Activated effector memory CD4-positive, alpha-beta T cell treated with Interleukin-2 at 50 U/mL for 16 hours (primary cell): Measurements from ENCODE around the gene XPR1.

Experiments
- DNase-seq: peaks from one replicate; pipeline ENCODE4 v3.0.0-alpha.2; 2020

XPR1 gene

DNA sequence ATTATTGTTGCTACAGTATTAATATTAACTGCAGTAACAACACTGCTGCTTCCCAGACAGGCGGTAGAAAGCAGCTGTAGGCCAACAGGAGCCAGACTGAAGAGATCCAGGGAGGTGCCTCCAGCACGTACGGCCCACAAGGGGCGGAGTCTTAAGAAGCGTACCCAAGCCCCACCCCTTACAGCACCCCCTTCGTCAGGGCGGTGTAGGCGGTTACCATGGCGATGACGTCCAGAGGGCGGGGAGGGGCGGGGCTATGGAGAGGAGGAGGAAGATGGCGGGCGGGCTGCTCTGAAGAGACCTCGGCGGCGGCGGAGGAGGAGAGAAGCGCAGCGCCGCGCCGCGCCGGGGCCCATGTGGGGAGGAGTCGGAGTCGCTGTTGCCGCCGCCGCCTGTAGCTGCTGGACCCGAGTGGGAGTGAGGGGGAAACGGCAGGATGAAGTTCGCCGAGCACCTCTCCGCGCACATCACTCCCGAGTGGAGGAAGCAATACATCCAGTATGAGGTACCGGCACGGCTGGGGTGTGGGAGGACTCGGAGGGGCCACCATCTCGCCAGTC, at the start of gene XPR1:
XPR1 (plus strand) TSS at position 257 of the 560 bp plus-strand sequence; CDS start at position 437, 180 bp downstream.
- DNase-seq, result peak; percentile 97

DNA sequence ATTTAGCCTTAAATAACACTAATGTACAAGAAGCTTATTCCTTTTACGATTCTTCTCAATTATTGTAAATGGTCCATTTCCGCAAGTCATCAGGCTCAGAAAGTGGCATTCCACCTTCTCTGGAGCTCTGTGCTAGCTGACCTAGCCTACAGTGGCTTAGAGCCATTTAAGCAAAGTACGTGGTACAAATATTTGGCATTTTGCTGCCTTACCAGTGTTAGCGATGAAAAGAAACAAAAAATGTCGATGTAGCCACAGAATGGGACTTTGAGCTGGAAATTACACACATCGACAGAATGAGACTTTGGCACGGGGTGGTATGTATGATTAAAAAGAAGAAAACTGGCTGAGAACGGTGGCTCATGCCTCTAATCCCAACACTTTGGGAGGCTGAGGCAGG, 47.0 kb upstream of the XPR1 start:
- DNase-seq, result no peak

DNA sequence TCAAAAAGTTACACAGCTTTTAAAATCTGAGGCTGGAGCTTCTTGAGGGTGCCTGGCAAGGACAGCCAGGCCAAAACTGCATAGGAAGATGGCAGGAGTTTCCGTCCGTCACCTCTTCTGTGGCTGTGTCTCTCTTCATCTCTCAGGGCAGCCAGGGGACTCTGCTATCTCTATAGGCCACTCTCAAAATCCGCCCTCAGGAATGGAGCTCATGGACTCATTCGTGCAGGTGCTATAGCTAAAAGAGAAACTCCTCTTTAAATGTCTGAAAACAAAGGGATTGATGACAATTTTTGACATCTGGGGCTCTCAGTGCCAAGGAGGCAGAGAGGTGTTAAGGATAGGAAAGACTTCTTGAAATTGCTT, 45.8 kb upstream of the XPR1 start:
- DNase-seq, result no peak

DNA sequence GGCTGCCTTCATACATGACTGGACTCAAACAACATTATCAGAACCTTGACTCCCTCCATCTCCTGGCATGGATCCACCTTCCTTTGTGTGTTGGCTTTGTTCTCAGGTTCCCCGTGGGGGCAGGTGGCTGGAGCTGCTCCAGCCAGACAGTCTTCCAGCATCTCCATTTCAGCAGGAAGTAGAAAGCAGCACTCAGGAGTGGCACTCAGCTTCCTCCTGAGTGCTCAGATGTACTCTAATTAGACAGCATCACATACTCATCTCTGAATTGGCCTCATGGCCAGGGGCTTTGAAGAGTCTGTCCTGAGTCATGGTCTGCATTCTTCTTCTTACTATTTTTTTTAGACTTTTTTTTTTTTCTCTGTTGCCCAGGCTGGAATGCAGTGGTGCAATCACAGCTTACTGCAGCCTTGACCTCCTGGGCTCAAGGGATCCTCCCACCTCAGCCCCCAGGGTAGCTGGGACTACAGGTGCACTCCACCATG, 45.1 kb upstream of the XPR1 start:
- no peak for DNase-seq

DNA sequence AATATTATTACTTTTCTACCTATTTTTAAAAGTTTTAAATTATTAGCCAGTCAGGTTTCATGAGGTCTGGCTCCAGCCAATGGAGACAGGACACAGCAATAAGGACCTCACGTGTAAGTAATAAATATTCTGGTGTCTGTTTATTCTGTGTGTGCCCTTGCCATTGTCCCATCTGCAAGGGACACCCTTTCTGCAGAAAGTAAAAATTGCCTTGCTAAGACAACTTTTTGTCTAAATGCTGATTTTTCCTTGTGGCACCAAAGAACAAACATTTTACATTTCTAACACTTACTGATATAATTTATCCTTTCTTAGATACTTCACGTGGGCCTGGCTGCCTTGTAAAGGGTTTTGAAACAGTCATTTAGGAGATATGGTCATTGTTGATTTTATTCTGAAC, 43.7 kb upstream of the XPR1 start:
- no peak for DNase-seq

DNA sequence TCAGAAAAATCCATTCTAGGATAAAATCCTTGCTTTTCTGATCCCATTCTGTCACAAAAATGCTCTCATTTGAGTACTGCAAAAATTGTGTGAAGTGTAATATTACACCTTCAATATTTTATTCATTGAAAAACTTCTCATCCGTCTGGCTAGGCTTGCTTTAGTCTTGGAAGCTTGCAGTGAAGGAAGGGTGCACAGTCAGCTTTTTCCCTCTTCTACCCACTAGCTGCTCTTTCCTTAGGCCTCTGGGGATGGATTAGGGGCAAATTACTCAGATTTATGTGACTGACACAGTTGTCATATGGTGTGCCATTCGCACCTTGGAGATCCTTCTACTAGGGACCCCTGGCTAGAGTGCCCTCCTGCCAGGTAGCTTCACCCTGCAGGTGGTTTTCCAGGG, 40.9 kb upstream of the XPR1 start:
- DNase-seq, result no peak

DNA sequence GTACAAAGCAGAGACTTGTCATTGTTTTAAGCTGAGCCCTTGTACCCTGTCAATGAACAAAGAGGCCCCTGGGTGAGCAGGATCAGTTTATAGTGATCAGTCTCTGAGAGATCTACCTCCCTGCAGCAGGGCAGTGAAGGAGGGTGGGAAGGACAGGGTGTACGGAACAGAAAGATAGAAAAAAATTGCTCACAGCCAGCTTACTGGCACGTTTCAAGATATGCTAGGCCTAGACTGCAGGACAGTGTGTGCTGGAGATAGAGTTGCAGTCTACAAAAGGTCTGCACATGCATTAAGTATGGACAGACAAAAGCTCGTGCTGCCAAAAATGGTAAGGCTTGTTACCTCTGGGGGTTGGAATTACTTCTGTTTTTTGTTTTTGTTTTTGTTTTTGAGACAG, 38.4 kb upstream of the XPR1 start:
- no peak for DNase-seq

DNA sequence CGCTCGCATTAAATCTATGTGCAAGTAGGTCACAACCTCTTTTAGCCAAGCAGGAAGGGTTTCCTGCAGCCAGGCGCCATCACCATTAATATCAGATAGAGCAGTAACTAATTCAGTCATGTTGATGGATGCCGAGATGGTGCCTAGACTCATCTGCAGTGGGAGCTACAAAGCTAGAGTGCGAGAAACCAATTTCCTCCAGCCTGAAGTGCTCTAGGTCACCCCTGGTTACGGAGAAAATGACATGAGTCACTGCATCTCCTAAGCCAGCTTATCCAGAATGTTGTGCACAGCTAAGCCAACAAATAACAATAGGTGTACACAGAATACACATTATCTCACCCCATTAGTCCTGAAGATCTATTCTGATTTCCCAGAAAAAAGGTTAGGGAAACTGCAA, 37.1 kb upstream of the XPR1 start:
- DNase-seq, result no peak

DNA sequence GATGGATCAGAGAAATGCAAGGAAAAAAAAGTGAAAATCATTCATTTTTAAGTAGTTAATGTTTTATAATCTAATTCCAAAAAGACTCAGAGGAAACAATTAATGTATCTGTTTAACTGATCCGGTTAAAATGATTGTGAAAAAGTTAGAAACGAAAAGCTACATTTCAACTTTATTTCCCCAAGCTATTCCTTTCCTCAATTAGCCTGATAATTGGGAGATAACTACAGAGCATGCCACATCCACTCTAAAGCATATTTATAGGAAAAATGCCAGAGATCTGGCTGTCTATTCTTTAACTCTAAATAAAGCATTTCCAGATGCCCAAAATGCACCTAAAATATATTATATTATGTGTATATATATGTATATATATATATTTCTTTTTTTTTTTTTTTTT, 35.9 kb upstream of the XPR1 start:
- no peak for DNase-seq

DNA sequence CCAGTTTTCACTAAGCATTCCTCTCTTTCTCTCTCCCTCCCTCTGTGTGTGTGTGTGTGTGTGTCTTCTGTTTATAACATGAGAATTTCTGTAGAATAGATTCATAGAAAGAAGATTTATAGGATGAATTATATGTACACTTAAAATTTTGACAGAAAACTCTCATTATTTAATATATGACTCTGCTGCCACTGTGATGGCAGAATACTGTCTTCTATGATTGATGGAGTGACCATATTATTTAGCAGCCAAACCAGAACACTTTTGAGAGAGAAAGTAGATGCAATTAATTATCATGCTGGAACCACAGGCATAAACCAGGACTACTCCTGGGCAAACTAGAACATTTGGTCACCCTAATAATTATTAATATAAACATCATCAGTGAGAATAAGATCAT, 34.3 kb upstream of the XPR1 start:
- DNase-seq, result no peak

DNA sequence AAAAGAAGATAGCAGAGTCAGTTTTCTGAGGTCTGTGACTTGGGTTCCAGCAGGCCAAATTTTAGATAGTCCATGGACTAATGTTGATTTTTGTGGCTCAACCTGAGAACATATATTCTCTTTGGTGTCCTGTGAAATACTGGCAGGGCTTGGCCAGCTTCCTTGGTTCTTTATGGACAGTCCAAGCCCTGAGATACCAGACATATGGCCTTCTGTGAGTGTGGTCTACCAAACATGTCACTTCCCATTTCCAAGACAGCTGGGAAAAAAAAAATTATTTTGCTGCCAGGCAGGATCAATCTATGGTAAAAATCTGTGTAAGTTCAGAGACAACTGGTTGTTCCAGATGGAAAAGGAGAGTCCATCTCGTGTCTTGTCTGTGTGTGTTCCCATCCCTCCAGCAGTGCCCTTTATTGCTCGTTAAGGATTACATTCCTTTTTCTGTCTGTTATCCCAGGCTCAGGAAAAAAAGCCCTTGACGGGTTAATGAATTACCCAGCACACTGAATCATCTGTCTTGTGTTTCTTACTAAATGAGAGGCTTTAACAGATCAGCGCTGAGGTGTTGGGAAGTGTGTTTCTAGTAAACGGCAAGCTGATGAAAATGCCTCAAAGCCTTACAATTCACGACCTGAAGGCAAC, 33.4 kb upstream of the XPR1 start:
- no peak for DNase-seq

DNA sequence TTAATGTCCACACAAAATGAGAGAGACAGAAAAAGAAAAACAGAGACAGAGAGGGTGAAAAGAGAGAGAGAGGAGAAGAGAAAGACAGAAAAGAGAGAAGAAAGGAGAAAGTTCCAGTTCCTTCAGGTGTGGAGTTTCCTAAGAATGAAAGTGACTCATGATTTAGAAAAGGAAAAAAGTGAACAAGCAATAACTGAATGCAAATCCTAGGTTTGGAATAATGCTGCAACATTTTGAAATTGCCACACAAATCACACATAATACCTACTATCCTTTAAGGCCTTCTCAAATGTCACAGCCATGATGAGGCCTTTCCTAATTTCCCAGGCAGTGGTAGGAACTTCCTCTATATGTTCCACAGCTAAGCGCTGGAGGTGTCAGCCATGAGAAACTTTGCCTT, 31.5 kb upstream of the XPR1 start:
- DNase-seq, result no peak

DNA sequence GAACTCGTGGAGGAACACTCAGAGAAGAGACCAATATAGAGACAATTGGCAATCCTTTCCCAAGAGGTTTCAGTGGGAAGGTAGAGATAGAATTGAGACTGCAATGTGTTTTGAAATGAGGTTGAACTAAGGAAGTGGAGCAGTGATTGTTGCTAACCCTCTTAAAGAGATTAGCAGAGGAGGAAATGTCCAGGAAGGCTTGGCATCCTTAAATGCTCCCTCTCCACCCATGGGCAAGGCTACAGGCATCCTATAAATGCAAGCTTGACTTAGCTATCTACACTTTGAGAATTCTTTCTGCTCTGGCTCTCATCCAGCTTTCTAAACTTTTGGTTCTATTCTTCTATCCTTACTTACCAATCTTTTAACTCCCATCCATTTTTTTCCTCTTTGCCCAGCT, 30.3 kb upstream of the XPR1 start:
- DNase-seq, result no peak

DNA sequence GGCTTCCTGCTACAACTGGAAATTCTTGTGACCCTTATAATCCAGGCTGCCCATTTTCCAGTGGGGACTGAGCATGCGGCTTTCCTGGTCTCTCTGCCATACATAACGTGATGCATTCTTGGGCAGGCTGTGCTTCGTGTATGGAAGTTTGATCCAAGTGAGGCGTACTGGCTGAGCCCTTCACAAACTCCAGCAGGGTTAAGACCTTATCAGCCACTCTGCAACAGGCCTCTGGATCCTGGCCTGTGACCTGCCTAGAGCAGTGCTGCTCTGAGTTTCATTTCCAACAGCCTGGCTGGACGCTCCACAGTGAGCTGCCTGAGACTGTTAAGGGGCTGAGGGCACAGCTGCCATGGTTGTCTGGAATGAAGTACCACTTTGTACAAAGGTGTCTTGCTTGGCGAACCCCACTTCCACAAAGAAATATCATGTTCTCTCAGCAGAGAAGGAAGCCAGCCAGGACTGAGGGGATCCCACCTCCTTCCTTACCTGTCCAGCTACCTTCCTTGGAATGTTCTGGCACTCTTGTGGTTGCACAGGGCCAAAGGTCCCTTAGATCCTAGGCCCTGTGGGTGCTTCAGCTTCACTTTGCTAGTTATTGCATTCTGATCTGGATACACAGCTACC, 28.5 kb upstream of the XPR1 start:
- DNase-seq, result no peak

DNA sequence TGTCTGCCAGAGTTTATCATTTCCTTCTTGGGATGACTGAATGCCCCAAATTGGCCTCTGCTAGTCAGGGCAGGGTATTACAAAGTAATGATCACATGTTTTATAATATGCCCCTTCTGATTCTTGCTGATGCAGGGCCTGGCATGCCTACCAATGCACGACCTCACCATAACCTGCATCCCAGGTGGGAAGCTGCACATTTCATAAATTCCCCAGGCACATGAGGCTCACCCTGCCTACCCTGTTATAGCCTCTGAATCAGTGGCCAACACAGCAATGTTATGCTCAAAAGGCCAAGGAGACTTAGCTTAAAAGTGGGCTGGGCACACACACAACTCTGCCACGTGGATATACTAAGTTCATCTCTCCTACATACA, 28.0 kb upstream of the XPR1 start:
- DNase-seq, result no peak

DNA sequence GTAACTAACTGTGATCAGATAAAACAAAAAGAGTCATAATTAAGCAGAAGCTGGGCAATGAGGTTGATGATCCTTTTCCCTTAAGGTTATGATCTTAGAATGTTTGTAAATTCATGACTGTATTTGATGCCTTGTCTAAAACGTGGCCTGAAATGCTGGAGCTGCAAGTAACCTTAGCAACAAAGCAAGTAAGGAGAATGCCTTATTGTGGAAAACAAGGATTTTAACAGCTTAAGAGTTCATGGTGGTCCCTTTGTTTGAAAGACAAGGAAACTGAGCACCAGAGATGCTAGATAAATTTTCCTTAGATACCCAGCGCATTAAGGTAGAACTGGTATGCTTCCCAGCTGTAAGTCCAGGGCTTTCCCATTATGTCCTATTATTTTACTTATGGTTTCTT, 25.7 kb upstream of the XPR1 start:
- DNase-seq, result no peak

DNA sequence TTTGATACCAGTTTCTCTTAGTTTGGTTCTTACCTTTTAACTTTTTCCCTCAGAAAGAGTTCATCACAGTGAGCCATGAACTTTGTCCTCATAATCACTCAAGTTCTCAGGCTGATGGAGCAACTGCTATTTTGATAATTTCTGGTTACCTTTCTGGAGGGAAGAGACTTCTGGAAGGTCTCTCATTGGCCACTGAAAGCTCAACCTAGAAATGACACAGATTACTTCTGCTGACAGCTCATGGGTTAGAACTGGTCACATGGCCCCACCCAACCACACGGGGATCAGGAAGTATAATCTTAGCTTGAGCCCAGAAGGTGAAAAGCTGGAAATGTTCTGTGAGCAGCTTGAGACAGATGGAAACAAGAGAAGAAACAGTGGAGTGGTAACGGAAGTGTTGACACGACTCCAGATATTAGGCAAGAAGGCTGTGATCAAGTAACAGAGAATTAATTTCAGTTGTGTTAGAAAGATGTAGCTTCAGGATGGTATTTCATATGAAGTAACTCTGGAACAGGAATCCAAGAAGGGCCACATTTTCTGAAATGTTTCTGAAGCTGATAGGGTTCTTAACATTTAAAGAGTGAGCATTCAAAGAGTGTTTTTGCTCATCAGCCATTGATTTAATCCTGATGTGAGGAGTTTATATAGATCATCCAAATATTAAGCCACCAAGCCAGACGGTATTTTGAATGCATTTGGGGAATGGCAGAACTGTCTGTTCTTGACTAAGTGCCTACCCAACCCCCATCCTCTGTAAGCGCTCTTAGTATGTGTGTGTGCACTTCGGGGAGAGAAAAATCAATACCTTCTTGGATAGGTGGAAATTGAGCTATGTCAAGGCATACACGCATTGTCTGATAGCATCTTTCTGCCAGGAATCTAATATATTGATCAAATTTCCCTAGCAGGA, 21.9 kb upstream of the XPR1 start:
- DNase-seq, result no peak

DNA sequence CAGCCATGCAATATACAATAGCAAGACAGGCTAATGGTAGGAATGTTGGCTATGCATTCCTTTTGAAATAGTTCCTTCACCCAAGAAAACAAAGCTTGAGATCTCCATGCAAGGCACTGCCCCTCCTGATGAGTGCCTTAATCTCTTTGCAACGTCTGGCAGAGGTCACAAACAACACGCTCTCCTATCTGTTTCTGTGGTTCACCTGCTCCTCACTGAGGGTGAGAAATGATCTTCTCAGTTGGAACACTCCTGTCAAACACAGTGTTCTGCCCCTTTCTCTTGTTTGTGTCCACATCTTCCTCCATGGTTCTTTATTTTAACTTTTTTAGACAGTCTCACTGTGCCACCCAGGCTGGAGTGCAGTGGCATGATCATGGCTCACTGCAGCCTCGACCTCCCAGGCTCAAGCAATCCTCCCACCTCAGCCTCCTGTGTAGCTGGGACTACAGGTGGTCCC, 21.2 kb upstream of the XPR1 start:
- DNase-seq, result no peak

DNA sequence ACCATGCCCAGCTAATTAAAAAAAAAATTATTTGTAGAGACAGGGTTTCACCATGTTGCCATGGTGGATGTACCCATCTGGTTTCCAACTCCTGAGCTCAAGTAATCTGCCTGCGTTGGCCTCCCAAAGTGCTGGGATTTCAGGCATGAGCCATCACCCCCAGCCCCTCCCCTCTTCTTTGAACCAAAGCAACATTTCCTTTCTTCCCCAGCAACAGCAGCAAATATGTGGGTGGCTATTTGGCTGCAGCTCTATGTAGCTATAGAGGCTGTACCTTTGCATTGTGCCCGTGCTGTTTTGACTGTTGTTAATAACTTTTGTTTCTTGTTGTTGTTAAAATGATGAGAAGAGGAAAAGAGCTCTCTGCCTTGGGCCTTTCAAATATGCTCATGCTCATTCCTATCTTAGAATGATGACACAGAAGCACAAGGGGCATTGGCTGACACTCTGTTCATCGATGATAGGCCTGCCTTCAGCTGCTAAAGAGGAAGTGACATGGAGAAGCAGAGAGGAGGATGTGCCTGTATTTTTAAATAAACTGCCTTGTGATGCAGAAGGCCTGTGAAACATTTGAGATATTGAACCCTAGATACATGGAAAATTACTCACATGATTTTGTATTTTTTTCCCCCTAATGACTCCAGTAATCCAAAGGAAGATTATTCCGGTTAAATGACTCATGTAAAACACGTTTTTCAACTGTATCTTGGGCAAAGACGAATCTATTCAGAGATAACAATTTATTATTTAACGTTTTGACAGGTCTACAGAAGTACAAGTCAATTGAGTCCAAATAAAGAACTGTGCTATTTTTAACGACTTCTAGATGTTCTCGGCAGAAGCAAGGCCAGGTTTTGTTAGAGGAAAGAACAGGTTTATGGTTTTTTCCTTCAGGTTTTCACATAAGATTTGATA, 20.5 kb upstream of the XPR1 start:
- no peak for DNase-seq

DNA sequence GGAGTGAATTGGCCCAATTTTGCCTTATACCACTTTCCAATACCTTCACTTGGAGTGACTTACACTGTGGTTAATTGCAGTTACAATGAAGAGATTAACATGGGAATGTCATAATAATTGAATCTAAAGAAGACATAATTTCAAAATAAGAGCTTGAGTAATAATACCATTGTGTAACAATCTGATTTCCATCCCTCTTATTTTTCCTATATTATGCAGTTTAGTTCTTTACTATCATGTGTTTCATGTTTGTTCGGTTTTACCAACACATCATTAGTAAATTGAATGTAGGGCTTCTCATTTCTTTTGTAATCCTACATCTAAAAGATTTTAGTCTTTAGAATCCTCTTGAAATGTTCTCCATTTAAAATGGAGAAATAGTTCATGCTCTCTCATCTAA, 19.2 kb upstream of the XPR1 start:
- no peak for DNase-seq

DNA sequence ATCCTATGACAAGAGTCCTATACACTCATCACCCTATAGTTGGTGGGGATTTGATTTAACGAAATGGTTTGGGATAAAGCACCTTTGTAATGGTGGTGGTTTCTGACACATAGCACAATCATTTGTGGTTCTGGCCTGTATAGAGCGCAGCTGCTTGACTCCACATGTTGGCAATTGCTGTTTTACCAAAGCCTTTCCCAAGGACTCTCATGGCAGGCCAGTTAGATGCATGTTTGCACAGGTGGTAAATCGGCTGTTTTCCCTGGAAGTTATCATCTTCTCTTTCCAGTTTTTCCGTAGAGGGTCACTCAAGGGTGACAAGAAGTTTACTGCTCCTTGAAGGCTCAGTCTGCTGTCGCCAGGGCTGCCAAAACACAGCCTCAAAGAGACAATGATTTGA, 17.1 kb upstream of the XPR1 start:
- DNase-seq, result no peak

DNA sequence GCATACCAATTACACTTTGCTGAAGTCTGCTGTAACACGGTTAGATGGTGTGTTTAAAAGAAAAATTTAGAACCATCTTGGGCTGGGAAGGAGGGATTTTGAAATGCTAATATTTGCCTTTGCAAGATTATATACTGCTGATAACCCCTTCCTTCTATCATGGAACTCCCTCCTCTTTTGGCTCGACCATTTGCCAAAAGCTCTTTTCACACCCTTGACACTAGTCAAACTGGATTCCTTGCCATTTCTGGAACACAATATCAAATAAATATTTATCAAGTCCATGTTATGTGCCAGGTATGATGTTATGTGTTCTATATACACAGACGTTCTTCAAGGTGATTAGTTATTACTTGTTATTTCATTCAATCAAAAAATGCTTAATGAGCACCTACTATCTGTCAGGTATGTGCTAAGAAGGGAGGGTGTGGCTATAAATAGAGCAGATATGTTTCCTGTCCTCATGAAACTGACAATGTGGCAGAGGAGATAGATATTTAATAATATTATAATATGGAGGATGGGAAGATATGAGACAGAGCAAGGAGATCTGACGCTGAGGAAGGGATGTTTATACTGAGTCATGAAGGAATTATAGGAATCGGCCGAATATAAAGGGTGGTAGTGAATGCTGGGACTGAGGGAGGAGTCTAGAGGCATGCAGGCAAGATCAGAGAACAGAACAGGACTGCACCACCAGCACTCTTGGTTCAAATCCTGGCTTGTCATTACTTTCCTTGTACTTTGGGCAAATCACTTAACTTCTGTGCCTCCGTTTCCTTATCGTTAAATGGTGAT, 16.1 kb upstream of the XPR1 start:
- DNase-seq, result no peak
